HG03196 (cell line): Measurements from ENCODE around the gene SPP1.

ENCODE experiments used
- ATAC-seq: cut with Tn5 transposase; IDR thresholded peaks from one replicate; pipeline ENCODE4 v1.9.1; 2021; ENCODE audit not compliant: unreplicated experiment

SPP1 gene

GRCh38 chr4:87950936-87951511, 24.5 kb upstream of the SPP1 start:
- ATAC-seq, result no peak

- no peak for ATAC-seq
Observed at GRCh38 chr4:87953826-87954225, 21.7 kb upstream of the SPP1 start.

GRCh38 chr4:87956501-87956900, 19.0 kb upstream of the SPP1 start:
- ATAC-seq, result no peak

DNA sequence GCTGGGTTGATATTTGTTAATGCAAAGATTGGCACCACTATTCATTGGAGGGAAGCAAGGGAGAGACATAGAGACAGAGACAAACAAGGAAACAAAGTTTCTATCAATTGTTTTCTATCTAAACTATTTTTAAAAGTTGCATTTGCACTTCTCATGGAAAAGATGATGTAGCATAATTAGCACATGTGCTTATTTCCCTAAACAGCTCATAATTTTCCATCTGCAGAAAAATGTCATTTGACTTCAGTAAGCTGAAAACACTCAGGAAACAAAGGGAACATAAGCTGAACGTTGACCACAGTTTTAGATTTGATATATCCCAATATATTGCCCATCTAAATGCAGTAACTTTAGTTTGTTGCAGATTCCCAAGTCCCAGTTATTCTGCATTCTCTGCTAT, 18.5 kb upstream of the SPP1 start:
- ATAC-seq, result no peak

DNA sequence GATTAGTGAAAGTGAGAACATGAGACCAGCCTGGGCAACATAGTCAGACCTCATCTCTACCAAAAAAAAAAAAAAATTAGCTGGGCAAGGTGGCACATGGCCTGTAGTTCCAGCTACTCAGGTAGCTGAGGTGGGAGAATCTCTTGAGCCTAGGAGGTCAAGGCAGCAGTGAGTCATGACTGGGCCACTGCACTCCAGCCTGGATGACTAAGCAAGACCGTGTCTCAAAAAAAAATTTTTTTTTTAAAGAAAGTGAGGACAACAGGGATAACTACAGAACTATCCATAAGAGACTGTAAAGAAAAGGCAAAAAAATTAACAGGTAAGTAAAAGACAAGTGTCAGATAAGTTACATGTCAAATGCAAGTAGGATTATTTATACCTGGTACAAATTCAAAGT, 13.5 kb upstream of the SPP1 start:
- ATAC-seq, result no peak

DNA sequence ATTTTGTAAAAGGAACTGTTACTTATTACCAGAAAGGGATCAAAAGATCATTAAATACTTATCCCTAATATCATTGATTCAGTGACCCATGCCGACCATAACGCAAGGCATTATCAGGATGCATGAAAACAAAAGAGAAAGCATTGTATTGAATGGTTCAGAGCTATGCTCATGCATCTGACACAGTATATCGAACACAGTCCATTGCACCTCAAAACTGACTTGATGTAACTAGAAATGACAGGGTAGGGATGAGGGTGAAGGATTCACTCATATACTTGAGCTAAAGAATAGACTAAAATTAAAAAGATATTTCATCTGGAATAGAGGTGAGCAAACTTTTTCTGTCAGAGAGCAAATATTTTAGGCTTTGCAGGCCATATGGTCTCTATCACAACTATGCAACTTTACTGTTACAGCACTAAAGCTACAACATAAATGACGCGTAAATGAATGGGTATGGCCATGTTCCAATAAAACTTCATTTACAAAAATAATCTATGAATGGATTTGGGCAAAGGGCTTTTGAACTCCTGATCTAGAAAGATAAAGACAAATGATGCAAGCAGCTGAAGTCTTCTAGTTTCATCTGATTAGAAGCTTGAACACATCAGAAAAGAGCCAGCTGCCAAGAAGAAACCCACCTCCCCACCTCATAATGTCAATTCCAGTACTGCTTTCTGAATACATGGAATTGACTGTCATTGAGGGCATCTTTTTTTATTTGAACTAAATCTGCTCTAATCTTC, 12.9 kb upstream of the SPP1 start:
- no peak for ATAC-seq

GRCh38 chr4:87965501-87965975, 10.0 kb upstream of the SPP1 start:
- ATAC-seq, result no peak

DNA sequence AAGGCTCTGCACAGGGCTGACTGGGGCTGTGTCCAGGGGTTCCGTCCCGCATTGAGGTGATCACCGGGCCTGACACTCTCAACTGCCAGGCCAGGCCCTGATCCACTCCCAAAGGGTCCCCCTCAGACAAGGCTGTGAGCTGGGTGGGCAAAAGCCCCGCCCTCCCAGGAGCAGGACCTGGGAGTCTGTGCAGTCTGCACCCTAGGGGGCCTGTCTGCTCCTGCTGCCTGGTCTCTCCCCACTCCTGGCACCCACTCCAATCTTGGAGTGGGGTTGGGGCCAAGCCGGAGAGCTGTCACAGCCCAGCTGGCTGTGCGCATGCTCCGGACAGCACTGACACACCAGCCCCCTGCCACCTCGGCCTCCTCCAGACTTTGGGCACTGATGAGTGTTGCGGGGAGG, 9.4 kb upstream of the SPP1 start:
- no peak for ATAC-seq

GRCh38 chr4:87967193-87967592, 8.3 kb upstream of the SPP1 start:
- ATAC-seq, result no peak

GRCh38 chr4:87970121-87970520, 5.4 kb upstream of the SPP1 start:
- no peak for ATAC-seq

DNA sequence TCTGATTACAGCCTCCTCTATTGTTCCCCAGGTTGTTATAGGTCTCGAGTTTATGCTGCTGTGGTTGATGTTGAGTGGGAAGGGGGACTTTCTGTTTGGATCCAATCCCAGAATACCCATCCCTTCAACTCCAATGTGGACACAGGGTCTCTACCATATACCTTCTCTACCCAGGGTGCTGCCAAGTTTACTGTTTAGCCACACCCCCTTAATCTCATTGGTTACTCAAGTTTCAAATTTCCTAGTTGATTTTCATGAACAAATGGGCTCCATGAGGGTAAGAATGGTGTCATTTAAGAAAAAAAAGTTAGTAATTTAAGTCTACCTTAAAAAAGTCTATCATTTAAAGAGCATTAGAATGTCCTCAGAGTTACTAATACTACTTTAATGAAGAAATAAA, 3.6 kb upstream of the SPP1 start:
- no peak for ATAC-seq

- ATAC-seq, result peak; percentile 56
Observed at GRCh38 chr4:87973283-87974169, 2.0 kb upstream of the SPP1 start.

GRCh38 chr4:87974856-87975462, 555 bp upstream of the SPP1 start:
- no peak for ATAC-seq

DNA sequence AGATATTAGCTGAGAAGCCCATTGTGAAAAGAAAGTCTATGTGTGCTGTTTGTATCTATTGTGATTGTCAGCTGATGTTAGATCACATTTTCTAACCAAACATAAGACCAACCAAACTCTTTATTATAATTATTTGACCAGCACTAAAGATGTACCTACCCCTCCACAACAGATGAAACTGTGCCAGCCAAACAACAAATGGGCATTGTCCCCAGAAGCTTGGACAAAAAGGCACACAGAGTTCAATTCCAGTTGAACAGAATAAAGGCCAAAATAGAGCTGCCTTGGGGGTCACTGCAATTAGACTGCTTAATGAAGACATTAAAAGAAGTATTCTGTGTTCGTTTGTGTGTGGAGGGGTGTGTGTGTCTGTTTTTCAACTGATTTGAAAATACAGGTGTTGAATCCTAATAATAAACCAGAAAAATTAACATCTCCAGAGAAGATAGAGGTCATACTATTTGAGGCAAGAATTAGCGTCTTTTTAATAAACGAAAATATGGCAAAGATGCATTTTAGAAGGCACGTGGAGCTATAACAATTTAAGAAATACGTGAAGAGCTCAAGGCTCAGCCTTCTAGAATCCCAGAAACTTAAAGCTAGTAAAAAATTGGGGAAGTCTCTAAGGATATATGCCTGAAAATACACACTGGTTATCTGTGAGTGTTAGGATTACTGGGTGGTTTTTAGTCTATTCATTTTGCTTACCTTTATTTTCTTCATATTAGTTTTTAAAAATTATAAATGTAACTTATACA, 2.2 kb downstream of the SPP1 start:
- no peak for ATAC-seq

DNA sequence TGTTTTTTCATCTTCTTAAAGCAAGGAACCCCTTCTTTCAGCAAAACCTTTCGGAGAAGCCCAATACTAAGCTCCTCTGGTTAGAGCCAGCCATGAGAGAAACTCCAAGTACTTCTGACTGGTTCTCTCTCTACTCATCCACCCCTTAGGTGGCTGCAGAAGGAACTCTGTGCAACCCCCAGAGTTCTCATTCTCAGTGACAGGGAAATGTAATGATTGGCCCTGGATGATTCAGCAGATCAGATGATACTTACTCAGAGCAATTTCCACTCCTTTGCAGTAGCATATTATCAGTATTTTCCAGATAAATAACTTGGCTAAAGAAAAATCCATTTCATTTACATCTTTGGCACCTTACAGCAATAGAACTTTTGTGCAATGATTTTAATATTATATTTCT, 3.2 kb downstream of the SPP1 start:
- ATAC-seq, result no peak

- no peak for ATAC-seq
Observed at GRCh38 chr4:87979810-87980209, 4.3 kb downstream of the SPP1 start.

- ATAC-seq, result no peak
Observed at GRCh38 chr4:87981486-87981885, 6.0 kb downstream of the SPP1 start.

GRCh38 chr4:87982036-87982435, 6.5 kb downstream of the SPP1 start:
- ATAC-seq, result no peak

DNA sequence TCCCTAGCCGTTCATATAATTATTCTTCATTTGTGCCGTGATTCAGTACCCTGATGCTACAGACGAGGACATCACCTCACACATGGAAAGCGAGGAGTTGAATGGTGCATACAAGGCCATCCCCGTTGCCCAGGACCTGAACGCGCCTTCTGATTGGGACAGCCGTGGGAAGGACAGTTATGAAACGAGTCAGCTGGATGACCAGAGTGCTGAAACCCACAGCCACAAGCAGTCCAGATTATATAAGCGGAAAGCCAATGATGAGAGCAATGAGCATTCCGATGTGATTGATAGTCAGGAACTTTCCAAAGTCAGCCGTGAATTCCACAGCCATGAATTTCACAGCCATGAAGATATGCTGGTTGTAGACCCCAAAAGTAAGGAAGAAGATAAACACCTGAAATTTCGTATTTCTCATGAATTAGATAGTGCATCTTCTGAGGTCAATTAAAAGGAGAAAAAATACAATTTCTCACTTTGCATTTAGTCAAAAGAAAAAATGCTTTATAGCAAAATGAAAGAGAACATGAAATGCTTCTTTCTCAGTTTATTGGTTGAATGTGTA, 7.0 kb downstream of the SPP1 start:
- no peak for ATAC-seq

GRCh38 chr4:87983996-87984395, 8.5 kb downstream of the SPP1 start:
- ATAC-seq, result no peak
